Stomach (tissue), 9 donors: Measurements from ENCODE around the gene LYPD3. TPM values are rescaled to one million over a fixed set of nuclear protein-coding genes. Genes with fewer than 3 reads are reported as not detected.

Experiments used
- DNase-seq, 2 donors: peaks; one replicate each; pipeline versions ENCODE4 v3.0.0 to v3.0.0-alpha.2; 2013 to 2019
- H3K27ac ChIP-seq, 5 donors: fragments of 200-600 bp in 4 of 5; sonication (generic) in 4 of 5; one replicate each; pipeline ENCODE4 v1.5.1; 2013 to 2019; ENCODE audit warnings: mild to moderate bottlenecking in 1 of 5, moderate library complexity in 1 of 5
- H3K27me3 ChIP-seq, 3 donors: fragments of 200-600 bp; sonication (generic); one replicate each; pipeline ENCODE4 v1.5.1; 2017 to 2019; ENCODE audit warnings: mixed run types in 1 of 3
- H3K36me3 ChIP-seq, 4 donors: fragments of 200-600 bp; sonication (generic); 1 replicate in 3 of 4; 2 replicates in 1 of 4; pipeline ENCODE4 v1.5.1; 2016 to 2019
- H3K4me1 ChIP-seq, 4 donors: fragments of 200-600 bp; sonication (generic); one replicate each; pipeline ENCODE4 v1.5.1; 2016 to 2019
- H3K4me3 ChIP-seq, 4 donors: fragments of 200-600 bp; sonication (generic) in 3 of 4; one replicate each; pipeline ENCODE4 v1.5.1; 2016 to 2019; ENCODE audit warnings: mild to moderate bottlenecking in 1 of 4
- H3K9me3 ChIP-seq, 4 donors: fragments of 200-600 bp; sonication (generic); one replicate each; pipeline ENCODE4 v1.5.1; 2016 to 2019
- EP300 ChIP-seq: sonication (generic); formaldehyde crosslinking; IDR thresholded peaks from one replicate; pipeline ENCODE4 v1.6.1; 2017; ENCODE audit warnings: antibody characterized with exemption
- POLR2A ChIP-seq, 4 donors: fragments of 450-650 bp; IDR thresholded peaks; one replicate each; pipeline ENCODE4 v1.6.1; 2016; ENCODE audit warnings: antibody characterized with exemption in 4 of 4, control low read depth in 2 of 4, mild to moderate bottlenecking in 1 of 4, moderate library complexity in 1 of 4
- POLR2AphosphoS5 ChIP-seq, 3 donors: sonication (generic); formaldehyde crosslinking; IDR thresholded peaks; one replicate each; pipeline ENCODE4 v1.6.1; 2016; ENCODE audit warnings: antibody characterized with exemption in 3 of 3
- WGBS, 5 donors: extraction: QIAGEN DNeasy Blood & Tissue Kit in 3 of 5; methylation state at CpG; one replicate each; pipeline versions ENCODE4 v1.1.5 to v1.1.7; 2013 to 2018; 5-methylcytosine and 5-hydroxymethylcytosine counted together
- intact Hi-C: fragments of 100-400 bp; cut with DNase I; formaldehyde crosslinking; loops from one replicate; pipeline ENCODE4 v1.15.1; 2023; ENCODE audit warnings: low total_unique reads
- polyA plus RNA-seq, 3 donors: library from polyadenylated mRNA; stranded (reverse); fragments of 200-250 nt; gene quantifications; one replicate each; pipeline ENCODE4 v1.2.3, GENCODE V29; 2013
- total RNA-seq, 5 donors: library from RNA; depleted of rRNA; stranded (reverse); fragments of >200 nt; gene quantifications; one replicate each; pipeline versions ENCODE4 v1.1.0 to v1.2.3, GENCODE V29; 2014 to 2016
- TF ChIP-seq, protein P1 (sequence below), 7 experiments: fragments of 450-650 bp in 4 of 7; fragments of 200-600 bp in 3 of 7; sonication (generic) in 3 of 7; IDR thresholded peaks; one replicate each; pipeline ENCODE4 v1.5.1; 2016 to 2019; ENCODE audit warnings: antibody characterized with exemption in 7 of 7, control low read depth in 2 of 7, mild to moderate bottlenecking in 1 of 7
- donor health status: healthy with polysubstance abuse.
- donor health status: Bipolar disorder and iron deficiency.
- donor health status: healthy.

LYPD3 gene
- total and polyA plus RNA-seq, 8 donors: 0.29 to 72.4 (median 0.66) TPM; not detected in 2

DNA sequence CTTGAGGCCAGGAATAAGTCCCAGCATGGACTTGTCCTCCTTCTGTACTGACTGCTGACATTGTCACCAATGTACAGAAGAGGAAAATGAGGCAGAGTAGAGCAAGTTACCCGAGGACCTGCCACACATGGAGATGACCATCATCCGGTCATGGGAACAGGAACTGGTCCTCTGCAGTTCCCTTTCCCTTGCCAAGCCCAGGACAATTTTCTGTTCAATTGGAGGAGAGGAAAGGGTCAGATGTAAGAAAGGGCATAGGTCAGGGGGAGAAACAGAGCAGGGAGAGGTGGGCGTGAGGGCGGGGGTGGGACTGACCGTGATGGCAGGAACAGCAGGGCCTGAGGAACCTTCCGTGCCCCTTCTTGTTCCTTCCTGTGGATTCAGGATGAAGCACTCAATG is 20.5 kb upstream of the LYPD3 start:
- Histone ChIP-seq H3K27ac (no peak overlapping the region), H3K9me3 (no peaks in the 10 kb centered on the region), H3K4me1 (no peaks in the 10 kb centered on the region), H3K36me3 (peaks cover 0 to 22% (median 10%) of the 10 kb centered on the region in 4 donors), H3K4me3 (no peak overlapping the region), H3K27me3 (no peaks in the 10 kb centered on the region)
- intact Hi-C loops: no loop called here
- TF ChIP-seq POLR2AphosphoS5 (IDR thresholded peaks at IDR 0.05) (no peak), POLR2A (IDR thresholded peaks at IDR 0.05) (no peak), EP300 (no peak)
- TF ChIP-seq, protein P1, sequence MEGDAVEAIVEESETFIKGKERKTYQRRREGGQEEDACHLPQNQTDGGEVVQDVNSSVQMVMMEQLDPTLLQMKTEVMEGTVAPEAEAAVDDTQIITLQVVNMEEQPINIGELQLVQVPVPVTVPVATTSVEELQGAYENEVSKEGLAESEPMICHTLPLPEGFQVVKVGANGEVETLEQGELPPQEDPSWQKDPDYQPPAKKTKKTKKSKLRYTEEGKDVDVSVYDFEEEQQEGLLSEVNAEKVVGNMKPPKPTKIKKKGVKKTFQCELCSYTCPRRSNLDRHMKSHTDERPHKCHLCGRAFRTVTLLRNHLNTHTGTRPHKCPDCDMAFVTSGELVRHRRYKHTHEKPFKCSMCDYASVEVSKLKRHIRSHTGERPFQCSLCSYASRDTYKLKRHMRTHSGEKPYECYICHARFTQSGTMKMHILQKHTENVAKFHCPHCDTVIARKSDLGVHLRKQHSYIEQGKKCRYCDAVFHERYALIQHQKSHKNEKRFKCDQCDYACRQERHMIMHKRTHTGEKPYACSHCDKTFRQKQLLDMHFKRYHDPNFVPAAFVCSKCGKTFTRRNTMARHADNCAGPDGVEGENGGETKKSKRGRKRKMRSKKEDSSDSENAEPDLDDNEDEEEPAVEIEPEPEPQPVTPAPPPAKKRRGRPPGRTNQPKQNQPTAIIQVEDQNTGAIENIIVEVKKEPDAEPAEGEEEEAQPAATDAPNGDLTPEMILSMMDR (IDR thresholded peaks at IDR 0.05): no peak
- 76 to 89% (median 83%) methylated on average over 6 of the region's 6 CpGs for WGBS, 5 donors
- DNase-seq: no peak

DNA sequence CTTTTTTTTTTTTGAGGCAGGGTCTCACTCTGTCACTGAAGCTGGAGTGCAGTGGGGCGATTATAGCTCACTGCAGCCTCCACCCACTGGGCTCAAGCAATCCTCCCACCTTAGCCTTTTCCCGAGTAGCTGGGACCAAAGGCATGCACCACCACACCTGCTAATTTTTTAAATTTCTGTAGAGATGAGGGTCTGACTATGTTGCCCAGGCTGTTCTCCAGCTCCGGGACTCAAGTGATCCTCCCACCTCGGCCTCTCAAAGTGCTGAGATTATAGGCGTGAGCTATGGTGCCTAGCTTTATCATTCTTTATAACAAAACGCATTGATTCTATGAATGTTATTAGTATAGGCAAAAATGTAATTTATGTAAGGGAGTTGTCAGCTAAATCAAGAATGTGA is 17.9 kb upstream of the LYPD3 start:
- TF ChIP-seq POLR2AphosphoS5 (IDR thresholded peaks at IDR 0.05): no peak
- no peak for TF ChIP-seq EP300
- TF ChIP-seq POLR2A (IDR thresholded peaks at IDR 0.05): no peak
- TF ChIP-seq, protein P1 (IDR thresholded peaks at IDR 0.05): no peak
- Histone ChIP-seq H3K27me3 (no peaks in the 10 kb centered on the region), H3K4me1 (no peaks in the 10 kb centered on the region), H3K27ac (no peak overlapping the region), H3K36me3 (peaks cover 0 to 19% (median 13%) of the 10 kb centered on the region in 4 donors), H3K9me3 (no peaks in the 10 kb centered on the region), H3K4me3 (no peak overlapping the region)
- no peak for DNase-seq
- intact Hi-C loops: no loop called here
- 90 to 96% (median 94%) methylated on average over 6 of the region's 6 CpGs for WGBS, 5 donors

DNA sequence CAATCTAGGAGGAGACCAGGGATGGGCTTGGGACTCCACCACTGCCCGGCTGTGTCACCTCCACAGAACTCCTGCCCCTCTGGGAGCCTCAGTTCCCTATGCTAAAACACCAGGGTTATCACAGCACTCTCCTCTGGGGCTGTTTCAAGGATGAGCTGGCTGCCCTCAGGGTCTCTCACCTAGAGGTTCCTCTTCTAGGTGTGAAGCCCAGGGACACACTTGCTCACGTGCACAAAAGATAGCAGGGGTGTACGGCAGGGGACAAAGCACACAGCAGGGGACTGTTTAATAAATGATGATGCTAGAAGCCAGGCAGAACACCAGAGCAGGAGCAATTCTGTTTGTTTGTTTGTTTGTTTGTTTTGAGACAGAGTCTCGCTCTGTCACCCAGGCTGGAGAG is 16.8 kb upstream of the LYPD3 start:
- no peaks in the 10 kb centered on the region for H3K4me1 ChIP-seq
- no peak overlapping the region for H3K27ac ChIP-seq
- 83 to 90% (median 89%) methylated on average over 4 of the region's 4 CpGs for whole genome bisulfite sequencing, 5 donors
- no peaks in the 10 kb centered on the region for H3K27me3 ChIP-seq
- H3K9me3 ChIP-seq: no peaks in the 10 kb centered on the region
- no peak overlapping the region for H3K4me3 ChIP-seq
- H3K36me3 ChIP-seq: peaks cover 0 to 29% (median 17%) of the 10 kb centered on the region in 4 donors
- TF ChIP-seq POLR2AphosphoS5 (IDR thresholded peaks at IDR 0.05): no peak
- no peak for TF ChIP-seq EP300
- TF ChIP-seq, protein P1 (IDR thresholded peaks at IDR 0.05): no peak
- intact Hi-C loops: no loop called here
- no peak for DNase-seq

- 79 to 90% (median 86%) methylated on average over 6 of the region's 6 CpGs for WGBS, 5 donors
- DNase-seq: no peak
- no peak for TF ChIP-seq POLR2AphosphoS5 (IDR thresholded peaks at IDR 0.05)
- no peaks in the 10 kb centered on the region for H3K4me1 ChIP-seq
- no peak overlapping the region for H3K4me3 ChIP-seq
- H3K9me3 ChIP-seq: no peaks in the 10 kb centered on the region
- H3K36me3 ChIP-seq: peaks cover 0 to 29% (median 17%) of the 10 kb centered on the region in 4 donors
- H3K27me3 ChIP-seq: no peaks in the 10 kb centered on the region
- no peak overlapping the region for H3K27ac ChIP-seq
- intact Hi-C loops: no loop called here
These were observed 16.3 kb upstream of the LYPD3 start for GRCh38 chr19:43481701-43482100.

GRCh38 chr19:43480574-43480973 is 15.2 kb upstream of the LYPD3 start:
- H3K27ac ChIP-seq: no peak overlapping the region
- WGBS, 5 donors: 88 to 98% (median 95%) methylated on average over 3 of the region's 3 CpGs

More at GRCh38 chr19:43480574-43480973, 15.2 kb upstream of the LYPD3 start:
- H3K9me3 ChIP-seq: no peaks in the 10 kb centered on the region
- H3K4me1 ChIP-seq: peaks cover 0 to 10% (median 2%) of the 10 kb centered on the region in 4 donors
- no peak for DNase-seq
- H3K36me3 ChIP-seq: peaks cover 0 to 25% (median 17%) of the 10 kb centered on the region in 4 donors
- TF ChIP-seq POLR2AphosphoS5 (IDR thresholded peaks at IDR 0.05) (no peak), EP300 (no peak), POLR2A (IDR thresholded peaks at IDR 0.05) (no peak)
- TF ChIP-seq, protein P1 (IDR thresholded peaks at IDR 0.05): no peak
- H3K4me3 ChIP-seq: no peak overlapping the region
- intact Hi-C loops: no loop called here
- no peaks in the 10 kb centered on the region for H3K27me3 ChIP-seq
